HG03045 (cell line): ENCODE data around the gene PDP2.

Experiments used
- ATAC-seq: cut with Tn5 transposase; IDR thresholded peaks from one replicate; pipeline ENCODE4 v1.9.1; 2021; ENCODE audit warnings: mild to moderate bottlenecking, moderate library complexity; ENCODE audit not compliant: unreplicated experiment

The PDP2 gene

GRCh38 chr16:66880288-66881013 is at the start of gene PDP2:
TSS of gene PDP2 (plus strand) at chr16:66880515. CDS start at chr16:66884285, 3,770 bp downstream.
- peak; percentile 98 for ATAC-seq

GRCh38 chr16:66832190-66832589 is 48.1 kb upstream of the PDP2 start:
- ATAC-seq, result no peak

- ATAC-seq, result no peak
Measured at GRCh38 chr16:66832661-66833305, 47.5 kb upstream of the PDP2 start.

GRCh38 chr16:66834746-66835145 is 45.6 kb upstream of the PDP2 start:
- no peak for ATAC-seq

- no peak for ATAC-seq
Measured at GRCh38 chr16:66840883-66841282, 39.4 kb upstream of the PDP2 start.

GRCh38 chr16:66841366-66841765 is 38.9 kb upstream of the PDP2 start:
- no peak for ATAC-seq

GRCh38 chr16:66842765-66843164 is 37.5 kb upstream of the PDP2 start:
- ATAC-seq, result no peak

- ATAC-seq, result no peak
Measured at GRCh38 chr16:66843191-66843590, 37.1 kb upstream of the PDP2 start.

- no peak for ATAC-seq
Measured at GRCh38 chr16:66844009-66844341, 36.3 kb upstream of the PDP2 start.

GRCh38 chr16:66844342-66845079 is 35.8 kb upstream of the PDP2 start, which contains the start of gene CA7:
TSS of gene CA7 (plus strand) at chr16:66844414. CDS start at chr16:66844488, 74 bp downstream.
- no peak for ATAC-seq

- no peak for ATAC-seq
Measured at GRCh38 chr16:66845080-66845410, 35.3 kb upstream of the PDP2 start.

GRCh38 chr16:66845791-66846221 is 34.5 kb upstream of the PDP2 start:
- no peak for ATAC-seq

- no peak for ATAC-seq
Measured at GRCh38 chr16:66846266-66846665, 34.0 kb upstream of the PDP2 start.

- no peak for ATAC-seq
Measured at GRCh38 chr16:66846831-66847230, 33.5 kb upstream of the PDP2 start.

GRCh38 chr16:66847533-66848067 is 32.7 kb upstream of the PDP2 start:
- ATAC-seq, result no peak

GRCh38 chr16:66848172-66848571 is 32.1 kb upstream of the PDP2 start:
- no peak for ATAC-seq

- no peak for ATAC-seq
Measured at GRCh38 chr16:66849021-66849420, 31.3 kb upstream of the PDP2 start.

GRCh38 chr16:66849549-66849948 is 30.8 kb upstream of the PDP2 start:
- ATAC-seq, result no peak

GRCh38 chr16:66850115-66850815 is 30.1 kb upstream of the PDP2 start:
- no peak for ATAC-seq

GRCh38 chr16:66851166-66851964 is 28.9 kb upstream of the PDP2 start:
- ATAC-seq, result no peak
